Adrenal gland (tissue), 5 donors: ENCODE results near the gene JPH3.

ENCODE experiments used
- CTCF ChIP-seq, 6 experiments: fragments of 450-650 bp in 4 of 6; fragments of 200-600 bp in 2 of 6; sonication (generic) in 1 of 6; IDR thresholded peaks; 1 replicate in 5 of 6; 2 replicates in 1 of 6; pipeline versions ENCODE4 v1.5.1 to v1.8.0; 2016 to 2021; ENCODE audit warnings: antibody characterized with exemption in 6 of 6, mild to moderate bottlenecking in 2 of 6, moderate library complexity in 1 of 6
- POLR2A ChIP-seq, 2 donors: fragments of 450-650 bp; IDR thresholded peaks; one replicate each; pipeline ENCODE4 v1.6.1; 2017; ENCODE audit warnings: antibody characterized with exemption in 2 of 2, mild to moderate bottlenecking in 2 of 2, moderate library complexity in 1 of 2
- donor health status: DM: no; HTN: no; CAD: no.

DNA sequence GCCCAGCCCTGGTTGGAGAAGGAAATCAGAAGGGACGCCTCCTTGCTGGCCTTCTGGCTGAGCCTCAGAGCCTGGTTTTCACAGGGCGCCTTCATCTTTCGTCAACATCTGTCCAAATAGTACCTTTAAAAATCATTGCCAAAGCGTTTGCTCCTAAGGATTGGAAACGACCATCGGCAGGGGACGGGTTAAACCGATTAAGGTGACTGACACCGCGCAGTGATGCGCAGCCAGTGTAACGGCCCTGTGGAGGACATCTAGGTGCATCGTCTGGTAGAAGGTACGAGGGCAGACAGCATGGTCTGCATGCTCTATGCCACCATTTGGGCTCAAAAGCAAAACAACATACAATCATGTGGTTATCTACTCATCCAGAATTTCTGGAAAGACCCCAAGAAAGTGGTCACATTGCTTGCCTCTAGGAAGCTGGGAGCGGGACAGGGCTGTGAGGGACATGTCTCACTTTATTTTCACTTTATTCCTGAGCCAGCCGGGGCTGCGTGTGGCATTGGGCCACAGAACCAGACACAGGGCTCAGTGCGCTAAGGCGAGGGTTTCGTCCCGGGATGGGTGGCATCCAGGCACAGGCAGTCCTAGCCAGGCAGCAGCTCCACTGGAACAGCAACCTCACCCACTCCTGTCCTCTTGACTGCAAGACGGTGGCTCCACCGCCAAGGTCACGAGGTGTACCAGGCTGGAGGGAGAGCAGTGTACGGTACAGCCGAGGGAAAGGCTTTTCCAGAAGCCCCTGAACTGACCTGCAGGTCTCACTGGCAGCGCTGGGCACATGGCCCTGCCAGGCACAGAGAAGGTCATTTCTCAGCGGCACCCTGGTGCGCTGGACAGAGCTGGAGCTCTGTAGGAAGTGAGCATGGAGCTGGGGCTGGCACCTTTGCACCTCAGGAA is 40.9 kb upstream of the JPH3 start:
- no peak for TF ChIP-seq CTCF (IDR thresholded peaks at IDR 0.05)
- TF ChIP-seq POLR2A (IDR thresholded peaks at IDR 0.05) = no peak
